ENCODE measurements around the gene SLC37A2. TPM values are rescaled to one million over a fixed set of nuclear protein-coding genes. Genes with fewer than 3 reads are reported as not detected.
"Not testable (repeated sequence)": the region's sequence is repeated elsewhere in the genome, so short reads cannot be mapped to it uniquely, and the experiment has no call there.

SLC37A2 gene
- total RNA-seq, 2 donors from 2014 or later = 1.0 to 1.5 TPM

DNA sequence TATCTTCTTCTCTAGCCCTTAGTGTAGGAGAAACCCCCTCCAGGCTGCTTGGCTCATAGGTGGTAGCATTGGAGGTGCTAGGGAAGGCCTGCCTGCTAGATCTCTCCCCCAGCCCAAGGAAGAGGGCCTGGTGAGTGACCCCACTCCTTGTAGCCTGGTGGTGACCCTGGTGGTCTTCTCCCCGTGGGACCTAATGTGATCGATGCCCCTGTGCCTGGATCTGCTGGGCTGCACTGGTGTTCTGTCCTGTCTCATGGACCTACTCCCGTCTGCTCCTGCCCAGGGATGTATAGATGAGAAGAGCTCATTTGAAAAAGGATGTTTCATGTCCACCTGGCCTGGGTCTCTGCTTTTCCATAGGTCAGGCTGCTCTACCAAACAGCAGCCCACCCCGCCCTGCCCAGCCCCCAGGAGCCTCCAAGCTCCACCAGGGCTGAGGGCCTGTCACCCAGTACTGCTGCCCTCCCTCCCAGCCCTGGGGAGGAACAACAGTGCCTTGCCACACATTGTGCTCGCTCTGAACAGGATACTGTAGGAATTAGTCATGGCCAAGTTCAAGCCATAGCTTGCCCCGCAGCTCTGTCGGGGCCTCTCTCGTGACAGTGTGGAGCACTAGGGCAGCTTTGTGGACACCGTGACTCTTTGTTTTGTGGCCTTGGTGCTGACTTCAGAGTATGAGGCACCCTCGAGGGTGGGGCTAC, 19.7 kb downstream of the SLC37A2 start:
- Mint-ChIP-seq H3K4me1 (ENCODE audit: low read depth) (no peaks in the 10 kb centered on the region), H3K27ac (no peak overlapping the region), H3K4me3 (no peak overlapping the region), H3K9me3 (no peaks in the 10 kb centered on the region), H3K27me3 (ENCODE audit: low read depth) (no peaks in the 10 kb centered on the region), H3K36me3 (ENCODE audit: insufficient read depth in 2 of 2) (no peaks in the 10 kb centered on the region)
- ATAC-seq (replicated peaks in 1 of 2) = no peak
- no peak for DNase-seq

DNA sequence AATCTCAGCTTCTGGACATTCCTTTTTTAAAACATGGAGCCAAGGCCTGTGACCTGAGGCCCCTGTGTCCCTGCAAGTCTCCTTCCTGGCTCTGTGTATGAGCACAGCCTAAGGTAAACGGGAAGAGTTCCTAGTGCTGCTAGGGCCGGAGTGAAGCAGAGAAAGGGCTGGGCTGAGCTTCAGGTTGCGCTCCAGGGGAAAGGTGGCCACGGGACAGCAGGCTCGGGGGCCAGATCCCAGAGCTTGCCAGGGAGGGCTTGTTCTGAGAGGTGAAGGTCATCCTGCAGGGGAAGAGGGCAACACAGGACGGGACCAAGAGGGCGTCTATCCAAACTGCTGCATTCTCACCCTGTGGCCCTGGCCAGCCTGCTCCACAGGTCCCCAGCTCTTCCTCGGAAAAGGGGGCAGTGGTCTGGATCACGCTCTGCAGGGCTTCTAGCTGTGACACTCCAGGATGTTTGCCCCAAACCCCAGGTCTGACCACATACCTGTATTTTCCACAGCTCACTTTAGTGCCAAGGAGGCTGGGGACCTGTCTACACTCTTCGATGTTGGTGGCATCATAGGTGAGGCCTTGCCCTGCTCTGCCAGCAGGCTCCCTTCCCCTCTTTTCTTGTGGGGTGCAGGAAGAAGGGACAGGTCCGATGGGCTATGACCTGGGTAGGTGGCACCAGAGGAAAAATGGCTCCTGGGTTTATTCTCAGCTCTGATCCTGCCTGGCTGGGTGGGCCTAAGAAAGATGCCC, 20.4 kb downstream of the SLC37A2 start:
- no peak overlapping the region for H3K27ac Mint-ChIP-seq
- ATAC-seq (replicated peaks in 1 of 2) = no peak
- no peaks in the 10 kb centered on the region for H3K27me3 Mint-ChIP-seq (ENCODE audit: low read depth)
- DNase-seq = no peak
- H3K4me1 Mint-ChIP-seq (ENCODE audit: low read depth) = no peaks in the 10 kb centered on the region
- no peaks in the 10 kb centered on the region for H3K36me3 Mint-ChIP-seq (ENCODE audit: insufficient read depth in 2 of 2)
- no peaks in the 10 kb centered on the region for H3K9me3 Mint-ChIP-seq
- no peak overlapping the region for H3K4me3 Mint-ChIP-seq

DNA sequence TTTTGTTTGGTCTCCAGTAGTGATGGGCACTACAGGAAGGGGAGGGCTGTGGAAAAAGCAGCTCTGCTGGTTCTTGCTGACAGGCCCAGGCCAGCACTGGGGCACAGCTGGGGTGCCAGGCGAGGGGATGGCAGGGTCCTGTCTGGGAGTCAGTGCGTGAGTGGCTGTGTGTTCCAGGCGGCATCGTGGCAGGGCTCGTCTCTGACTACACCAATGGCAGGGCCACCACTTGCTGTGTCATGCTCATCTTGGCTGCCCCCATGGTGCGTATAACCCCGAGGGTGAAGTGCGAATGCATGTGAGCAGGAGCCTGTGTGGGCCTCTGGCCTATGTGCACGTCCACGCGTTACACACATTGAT, 20.9 kb downstream of the SLC37A2 start:
- H3K27me3 Mint-ChIP-seq (ENCODE audit: low read depth) = no peaks in the 10 kb centered on the region
- H3K4me1 Mint-ChIP-seq (ENCODE audit: low read depth) = no peaks in the 10 kb centered on the region
- ATAC-seq (replicated peaks in 1 of 2) (no peak), DNase-seq (no peak)
- no peaks in the 10 kb centered on the region for H3K9me3 Mint-ChIP-seq
- no peak overlapping the region for H3K27ac Mint-ChIP-seq
- H3K4me3 Mint-ChIP-seq = no peak overlapping the region
- H3K36me3 Mint-ChIP-seq (ENCODE audit: insufficient read depth in 2 of 2) = no peaks in the 10 kb centered on the region

DNA sequence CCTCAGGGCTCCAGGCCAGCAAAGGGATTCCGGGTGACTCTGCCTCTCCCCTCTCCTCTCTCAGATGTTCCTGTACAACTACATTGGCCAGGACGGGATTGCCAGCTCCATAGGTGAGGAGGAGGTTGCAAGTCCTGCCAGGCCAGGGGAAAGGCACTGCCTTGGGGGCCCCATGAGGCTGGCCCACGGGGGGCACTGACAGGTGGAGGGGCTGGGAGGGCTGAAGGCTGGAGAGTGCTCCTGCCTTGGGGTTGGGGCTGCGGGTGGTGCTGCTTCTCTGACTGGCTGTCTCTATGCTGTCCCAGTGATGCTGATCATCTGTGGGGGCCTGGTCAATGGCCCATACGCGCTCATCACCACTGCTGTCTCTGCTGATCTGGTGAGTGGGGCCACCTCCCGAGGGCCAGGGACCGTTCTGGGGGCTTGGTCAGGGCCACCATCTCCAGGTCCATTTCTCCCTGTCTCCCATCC, 21.7 kb downstream of the SLC37A2 start:
- no peak overlapping the region for H3K4me3 Mint-ChIP-seq
- no peaks in the 10 kb centered on the region for H3K36me3 Mint-ChIP-seq (ENCODE audit: insufficient read depth in 2 of 2)
- no peaks in the 10 kb centered on the region for H3K4me1 Mint-ChIP-seq (ENCODE audit: low read depth)
- DNase-seq (no peak), ATAC-seq (replicated peaks in 1 of 2) (no peak)
- no peak overlapping the region for H3K27ac Mint-ChIP-seq
- no peaks in the 10 kb centered on the region for H3K9me3 Mint-ChIP-seq
- H3K27me3 Mint-ChIP-seq (ENCODE audit: low read depth) = no peaks in the 10 kb centered on the region

DNA sequence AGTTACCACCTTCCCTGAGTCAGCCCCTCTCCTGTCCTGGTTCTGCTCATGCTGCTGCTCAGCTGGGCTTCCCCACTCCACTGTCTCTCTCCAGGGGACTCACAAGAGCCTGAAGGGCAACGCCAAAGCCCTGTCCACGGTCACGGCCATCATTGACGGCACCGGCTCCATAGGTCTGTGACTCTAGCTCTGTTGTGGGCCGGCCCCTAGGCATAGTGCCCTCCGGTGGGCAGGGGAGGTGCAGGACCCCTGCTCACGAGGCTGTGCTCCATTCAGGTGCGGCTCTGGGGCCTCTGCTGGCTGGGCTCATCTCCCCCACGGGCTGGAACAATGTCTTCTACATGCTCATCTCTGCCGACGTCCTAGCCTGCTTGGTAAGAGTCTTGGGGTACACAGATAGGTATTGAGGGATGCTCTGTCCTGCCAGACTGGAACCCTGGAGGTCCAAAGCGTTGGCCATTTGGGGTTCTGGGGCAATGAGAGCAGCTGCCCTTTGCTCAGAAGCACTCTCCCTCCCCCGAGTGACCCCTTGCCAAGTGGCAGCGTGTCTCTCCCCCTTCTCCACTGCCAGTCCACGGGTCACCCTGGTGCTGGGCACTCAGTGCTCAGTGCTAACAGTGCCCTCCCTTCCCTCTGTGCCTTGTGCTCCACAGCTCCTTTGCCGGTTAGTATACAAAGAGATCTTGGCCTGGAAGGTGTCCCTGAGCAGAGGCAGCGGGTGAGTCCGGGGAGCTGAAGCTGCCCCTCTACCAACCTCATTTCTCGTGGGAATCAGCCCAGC, 22.4 kb downstream of the SLC37A2 start:
- Mint-ChIP-seq H3K27ac (no peak overlapping the region), H3K9me3 (no peaks in the 10 kb centered on the region), H3K36me3 (ENCODE audit: insufficient read depth in 2 of 2) (no peaks in the 10 kb centered on the region), H3K4me1 (ENCODE audit: low read depth) (no peaks in the 10 kb centered on the region), H3K27me3 (ENCODE audit: low read depth) (no peaks in the 10 kb centered on the region), H3K4me3 (no peak overlapping the region)
- DNase-seq (no peak), ATAC-seq (replicated peaks in 1 of 2) (peak in 1 of 2 donors; percentile 9)

DNA sequence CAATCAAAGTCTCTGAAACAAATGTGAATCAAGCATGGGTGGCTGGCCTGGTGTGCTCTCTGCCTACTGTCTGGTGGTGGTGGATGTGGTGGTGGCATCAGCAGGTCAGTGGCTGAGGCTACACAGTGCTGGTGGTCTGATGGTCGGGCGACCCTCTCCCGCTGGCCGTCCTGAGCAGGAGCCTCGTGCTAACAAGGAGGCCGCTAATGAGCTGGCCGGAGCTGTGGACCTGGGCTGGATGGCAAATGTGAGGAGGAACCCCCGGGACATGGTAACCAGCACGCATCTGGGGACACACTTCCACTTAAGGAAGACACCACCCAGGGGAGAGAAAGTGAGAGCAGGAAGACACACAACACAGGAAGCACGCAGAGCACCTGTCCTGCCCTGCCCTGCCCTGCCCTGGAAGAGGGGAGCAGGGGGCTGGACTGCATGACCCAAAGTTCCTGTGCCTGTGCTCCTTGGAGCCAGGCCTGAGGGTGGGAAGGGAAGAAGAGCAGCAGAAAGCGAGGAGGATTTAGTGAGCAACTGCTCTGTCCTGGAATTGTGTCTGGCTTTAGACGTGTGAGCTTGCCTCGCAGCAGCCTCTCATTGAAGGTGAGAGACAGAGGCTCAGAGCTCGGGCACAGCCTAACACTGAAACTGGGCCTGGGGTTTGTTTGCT, 23.7 kb downstream of the SLC37A2 start:
- no peak overlapping the region for H3K27ac Mint-ChIP-seq
- no peak for DNase-seq

DNA sequence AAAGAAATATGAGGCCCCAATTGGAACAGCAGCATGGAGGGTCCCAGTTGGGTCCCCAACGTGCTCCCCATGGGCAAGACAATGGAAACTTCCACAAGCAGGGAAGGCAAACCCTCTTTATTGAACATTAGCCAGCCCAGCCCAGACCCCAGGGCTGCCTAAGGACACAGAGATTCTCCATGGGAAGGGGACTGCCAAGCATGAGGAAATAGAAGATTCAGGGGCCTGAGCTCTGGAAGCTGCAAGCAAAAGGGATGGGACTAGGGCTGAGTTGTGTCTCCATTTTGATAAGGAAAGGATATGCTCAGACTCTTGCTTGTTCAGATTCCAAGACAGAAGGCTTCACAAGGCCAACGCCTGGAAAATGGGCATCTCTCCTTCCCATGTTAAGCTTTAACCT, 25.0 kb downstream of the SLC37A2 start:
- no peaks in the 10 kb centered on the region for H3K36me3 Mint-ChIP-seq (ENCODE audit: insufficient read depth in 2 of 2)
- ATAC-seq (replicated peaks in 1 of 2) = no peak
- no peaks in the 10 kb centered on the region for H3K9me3 Mint-ChIP-seq
- peaks cover 6% of the 10 kb centered on the region for H3K4me1 Mint-ChIP-seq (ENCODE audit: low read depth)
- no peak overlapping the region for H3K4me3 Mint-ChIP-seq
- no peaks in the 10 kb centered on the region for H3K27me3 Mint-ChIP-seq (ENCODE audit: low read depth)
- H3K27ac Mint-ChIP-seq = no peak overlapping the region
- DNase-seq = no peak

More for the DNA sequence above, 23.7 kb downstream of the SLC37A2 start:
- Mint-ChIP-seq H3K9me3 (no peaks in the 10 kb centered on the region), H3K4me1 (ENCODE audit: low read depth) (peaks cover 6% of the 10 kb centered on the region), H3K27me3 (ENCODE audit: low read depth) (no peaks in the 10 kb centered on the region), H3K36me3 (ENCODE audit: insufficient read depth in 2 of 2) (no peaks in the 10 kb centered on the region), H3K4me3 (no peak overlapping the region)
- ATAC-seq (replicated peaks in 1 of 2) = no peak

DNA sequence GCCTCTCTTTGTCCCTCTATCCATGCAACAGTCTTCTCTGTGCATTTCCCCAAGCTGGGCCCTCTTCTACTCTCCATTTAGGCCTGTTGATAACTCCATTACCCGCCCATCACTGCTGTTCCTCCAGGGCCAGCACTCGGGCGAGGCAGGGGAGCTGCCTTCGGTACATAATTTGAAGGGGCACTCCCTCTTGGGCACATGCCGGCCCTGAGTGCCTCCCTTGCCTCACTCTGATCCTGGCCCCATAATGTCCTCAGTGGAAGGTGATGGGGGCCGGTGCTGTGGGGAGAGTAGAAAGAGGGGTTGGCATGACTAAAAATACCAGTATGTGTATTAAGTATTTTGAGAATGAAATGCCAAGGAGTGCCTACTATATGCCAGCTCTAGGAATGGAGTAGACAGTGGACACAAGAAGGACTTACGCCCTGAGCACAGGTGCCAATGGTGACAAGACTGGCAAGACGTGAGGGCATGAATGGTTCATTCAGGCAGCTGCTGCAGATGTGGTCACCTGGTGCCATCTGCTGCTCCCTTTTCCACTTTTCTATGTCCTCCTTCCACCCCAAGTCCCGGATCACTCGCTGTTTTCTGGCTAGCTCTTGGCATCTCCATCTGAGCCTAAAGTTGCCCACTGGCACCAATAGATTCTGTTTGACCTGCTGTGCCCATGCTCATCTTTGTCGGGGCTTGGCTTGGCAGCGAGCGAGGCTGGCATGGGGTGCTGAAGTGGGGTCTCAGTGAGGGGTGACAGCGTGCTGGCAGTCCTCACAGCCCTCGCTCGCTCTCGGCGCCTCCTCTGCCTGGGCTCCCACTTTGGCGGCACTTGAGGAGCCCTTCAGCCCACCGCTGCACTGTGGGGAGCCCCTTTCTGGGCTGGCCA, 25.7 kb downstream of the SLC37A2 start:
- DNase-seq (no peak), ATAC-seq (replicated peaks in 1 of 2) (no peak)
- Mint-ChIP-seq H3K4me3 (no peak overlapping the region), H3K27me3 (ENCODE audit: low read depth) (no peaks in the 10 kb centered on the region), H3K9me3 (no peaks in the 10 kb centered on the region), H3K4me1 (ENCODE audit: low read depth) (peaks cover 6% of the 10 kb centered on the region), H3K27ac (no peak overlapping the region), H3K36me3 (ENCODE audit: insufficient read depth in 2 of 2) (no peaks in the 10 kb centered on the region)

DNA sequence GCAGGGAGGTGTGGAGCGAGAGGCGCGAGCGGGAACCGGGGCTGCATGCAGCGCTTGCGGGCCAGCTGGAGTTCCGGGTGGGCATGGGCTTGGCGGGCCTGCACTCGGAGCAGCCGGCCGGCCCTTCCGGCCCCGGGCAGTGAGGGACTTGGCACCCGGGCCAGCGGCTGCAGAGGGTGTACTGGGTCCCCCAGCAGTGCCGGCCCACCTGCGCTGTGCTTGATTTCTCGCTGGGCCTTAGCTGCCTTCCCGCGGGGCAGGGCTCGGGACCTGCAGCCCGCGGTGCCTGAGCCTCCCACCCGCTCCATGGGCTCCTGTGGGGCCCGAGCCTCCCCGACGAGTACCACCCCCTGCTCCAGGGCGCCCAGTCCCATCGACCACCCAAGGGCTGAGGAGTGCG, 26.4 kb downstream of the SLC37A2 start:
- not testable (repeated sequence) for H3K4me3 Mint-ChIP-seq; H3K9me3 Mint-ChIP-seq; H3K27me3 Mint-ChIP-seq (ENCODE audit: low read depth); H3K36me3 Mint-ChIP-seq (ENCODE audit: insufficient read depth in 2 of 2); DNase-seq; ATAC-seq (replicated peaks in 1 of 2); H3K4me1 Mint-ChIP-seq (ENCODE audit: low read depth); H3K27ac Mint-ChIP-seq

DNA sequence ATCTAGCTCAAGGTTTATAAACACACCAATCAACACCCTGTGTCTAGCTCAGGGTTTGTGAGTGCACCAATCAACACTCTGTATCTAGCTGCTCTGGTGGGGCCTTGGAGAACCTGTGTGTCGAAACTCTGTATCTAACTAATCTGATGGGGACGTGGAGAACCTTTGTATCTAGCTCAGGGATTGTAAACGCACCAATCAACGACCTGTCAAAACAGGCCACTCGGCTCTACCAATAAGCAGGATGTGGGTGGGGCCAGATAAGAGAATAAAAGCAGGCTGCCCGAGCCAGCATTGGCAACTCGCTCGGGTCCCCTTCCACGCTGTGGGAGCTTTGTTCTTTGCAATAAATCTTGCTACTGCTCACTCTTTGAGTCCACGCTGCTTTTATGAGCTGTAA, 27.0 kb downstream of the SLC37A2 start:
- H3K9me3 Mint-ChIP-seq, H3K27ac Mint-ChIP-seq: not testable (repeated sequence)

DNA sequence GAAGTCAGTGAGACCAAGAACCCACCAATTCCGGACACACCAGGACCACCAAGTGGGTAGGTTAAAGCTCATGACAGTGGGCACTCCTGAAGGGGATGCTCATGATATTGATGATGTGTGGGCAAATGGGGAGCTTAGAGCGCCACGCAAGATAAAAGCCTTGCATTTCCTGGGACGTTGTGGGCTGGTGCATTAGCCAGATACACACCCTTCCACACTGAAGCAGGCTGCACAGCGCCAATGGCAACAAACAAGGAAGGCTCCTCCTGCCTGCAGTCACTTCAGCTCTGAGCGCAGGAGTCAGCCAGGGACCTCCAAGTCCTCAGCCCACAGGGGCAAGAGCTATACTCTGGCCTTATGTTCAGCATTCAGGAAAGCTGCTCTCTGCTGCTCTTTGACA, 27.7 kb downstream of the SLC37A2 start:
- DNase-seq (no peak), ATAC-seq (replicated peaks in 1 of 2) (no peak)
- Mint-ChIP-seq H3K4me1 (ENCODE audit: low read depth) (peaks cover 6% of the 10 kb centered on the region), H3K36me3 (ENCODE audit: insufficient read depth in 2 of 2) (no peaks in the 10 kb centered on the region), H3K4me3 (no peak overlapping the region), H3K27me3 (ENCODE audit: low read depth) (no peaks in the 10 kb centered on the region), H3K9me3 (no peaks in the 10 kb centered on the region), H3K27ac (no peak overlapping the region)

More for the DNA sequence above, 27.0 kb downstream of the SLC37A2 start:
- H3K4me1 Mint-ChIP-seq (ENCODE audit: low read depth); ATAC-seq (replicated peaks in 1 of 2); H3K36me3 Mint-ChIP-seq (ENCODE audit: insufficient read depth in 2 of 2); DNase-seq; H3K27me3 Mint-ChIP-seq (ENCODE audit: low read depth); H3K4me3 Mint-ChIP-seq: not testable (repeated sequence)

DNA sequence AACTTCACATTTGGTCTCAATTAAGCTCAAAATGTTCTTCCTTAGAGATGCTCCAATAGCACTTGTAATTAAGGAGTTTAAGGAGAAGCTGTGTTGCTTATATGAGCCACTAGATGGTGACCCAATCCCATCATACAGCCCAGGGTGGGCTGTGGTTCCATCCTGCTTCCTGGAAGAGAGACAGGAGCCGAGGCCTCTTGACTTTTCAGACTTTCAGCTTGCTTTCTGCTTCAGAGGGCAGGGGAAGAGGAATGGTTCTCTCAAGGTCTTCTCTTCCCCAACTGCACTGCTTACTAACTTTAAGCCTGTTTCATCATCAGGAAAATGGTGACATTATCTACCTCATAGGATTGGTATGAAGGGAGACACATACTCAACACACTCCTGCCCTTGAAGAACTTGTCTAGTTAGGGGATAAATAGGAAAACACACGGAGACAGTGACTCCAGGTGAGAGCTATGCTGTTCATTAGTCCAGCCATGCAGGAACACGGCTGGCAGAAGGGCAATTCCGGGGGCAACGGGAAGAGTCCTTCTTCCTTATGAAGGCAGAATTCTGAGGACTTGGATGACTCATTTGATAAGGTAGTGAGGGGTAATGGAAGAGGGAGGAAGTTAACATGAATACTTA, 28.3 kb downstream of the SLC37A2 start:
- no peaks in the 10 kb centered on the region for H3K9me3 Mint-ChIP-seq
- H3K27ac Mint-ChIP-seq = no peak overlapping the region
- ATAC-seq (replicated peaks in 1 of 2) = peak; percentile 51 to 58
- no peaks in the 10 kb centered on the region for H3K36me3 Mint-ChIP-seq (ENCODE audit: insufficient read depth in 2 of 2)
- peak in 1 of 2 donors; percentile 15 for DNase-seq
- H3K4me1 Mint-ChIP-seq (ENCODE audit: low read depth) = peaks cover 6% of the 10 kb centered on the region
- no peaks in the 10 kb centered on the region for H3K27me3 Mint-ChIP-seq (ENCODE audit: low read depth)
- H3K4me3 Mint-ChIP-seq = no peak overlapping the region

Data from activated T-cell treated with anti-CD3 and anti-CD28 coated beads, Interleukin-2, amount 50 U/mL, for 72 hours (primary cell).